Neural progenitor cell (in vitro differentiated cells): ENCODE data around the gene UPF2. TPM values are rescaled to one million over a fixed set of nuclear protein-coding genes. Genes with fewer than 3 reads are reported as not detected.

Experiments
- DNase-seq: peaks from one replicate; pipeline ENCODE4 v3.0.0-alpha.2; 2016; ENCODE audit warnings: low spot score
- H2AFZ ChIP-seq: fragments of 200-600 bp; sonication (generic); replicated peaks from 2 replicates; pipeline ENCODE4 v1.6.1; 2016; ENCODE audit warnings: antibody characterized with exemption
- H3F3A ChIP-seq: fragments of 200-600 bp; sonication (generic); 2 replicates; pipeline ENCODE4 v1.6.1; 2016; ENCODE audit warnings: antibody characterized with exemption, low read depth
- H3K27ac ChIP-seq: fragments of 200-600 bp; sonication (generic); 2 replicates; pipeline ENCODE4 v1.5.1; 2016; ENCODE audit warnings: mild to moderate bottlenecking
- H3K27me3 ChIP-seq: fragments of 200-600 bp; sonication (generic); 2 replicates; pipeline ENCODE4 v1.6.1; 2016; ENCODE audit warnings: mild to moderate bottlenecking, moderate library complexity
- H3K36me3 ChIP-seq: fragments of 200-600 bp; sonication (generic); 2 replicates; pipeline ENCODE4 v1.5.1; 2016
- H3K4me1 ChIP-seq: fragments of 200-600 bp; sonication (generic); 2 replicates; pipeline ENCODE4 v1.6.1; 2016; ENCODE audit warnings: mixed run types
- H3K4me2 ChIP-seq: fragments of 200-600 bp; sonication (generic); 2 replicates; pipeline ENCODE4 v1.6.1; 2016
- H3K4me3 ChIP-seq: fragments of 200-600 bp; sonication (generic); 2 replicates; pipeline ENCODE4 v1.5.1; 2016
- H3K79me2 ChIP-seq: fragments of 200-600 bp; sonication (generic); 2 replicates; pipeline ENCODE4 v1.6.1; 2016; ENCODE audit warnings: low read depth
- H3K9ac ChIP-seq: fragments of 200-600 bp; sonication (generic); 2 replicates; pipeline ENCODE4 v1.6.1; 2016
- H3K9me3 ChIP-seq: fragments of 200-600 bp; sonication (generic); 2 replicates; pipeline ENCODE4 v1.5.1; 2016; ENCODE audit warnings: low read depth
- H4K20me1 ChIP-seq: fragments of 200-600 bp; sonication (generic); 2 replicates; pipeline ENCODE4 v1.6.1; 2016; ENCODE audit warnings: low read depth
- H3K27ac Mint-ChIP-seq: 3 replicates; pipeline ENCODE4 v1.8.0; 2021; ENCODE audit warnings: mixed read lengths
- H3K27me3 Mint-ChIP-seq: 2 replicates; pipeline ENCODE4 v1.8.0; 2022; ENCODE audit warnings: low read depth, mild to moderate bottlenecking, inconsistent platforms, moderate library complexity, mixed read lengths; ENCODE audit not compliant: insufficient read depth
- H3K36me3 Mint-ChIP-seq: 3 replicates; pipeline ENCODE4 v1.8.0; 2021; ENCODE audit warnings: mixed read lengths
- H3K4me1 Mint-ChIP-seq: 3 replicates; pipeline ENCODE4 v1.8.0; 2021; ENCODE audit warnings: mixed read lengths
- H3K4me3 Mint-ChIP-seq: 3 replicates; pipeline ENCODE4 v1.8.0; 2021; ENCODE audit warnings: mild to moderate bottlenecking, moderate library complexity, mixed read lengths
- H3K9me3 Mint-ChIP-seq: 3 replicates; pipeline ENCODE4 v1.8.0; 2020; ENCODE audit warnings: mixed read lengths
- CTCF ChIP-seq: fragments of 200-600 bp; sonication (generic); IDR thresholded peaks from 2 replicates; pipeline ENCODE4 v1.5.1; 2017; ENCODE audit warnings: antibody characterized with exemption, mild to moderate bottlenecking
- EZH2 ChIP-seq: fragments of 200-600 bp; sonication (generic); IDR thresholded peaks from 2 replicates; pipeline ENCODE4 v1.6.1; 2017; ENCODE audit warnings: antibody characterized with exemption, mild to moderate bottlenecking, moderate library complexity
- EZH2phosphoT487 ChIP-seq: fragments of 200-600 bp; sonication (generic); IDR thresholded peaks from 2 replicates; pipeline ENCODE4 v1.6.1; 2017; ENCODE audit warnings: antibody characterized with exemption
- total RNA-seq: library from RNA; depleted of rRNA; stranded (reverse); fragments of >200 nt; gene quantifications from 2 replicates; pipeline ENCODE4 v1.2.3, GENCODE V29; 2015; ENCODE audit warnings: low replicate concordance

UPF2 gene
- total RNA-seq, 1 donor from 2014 or later = 33.2 TPM

- Histone ChIP-seq H3K9me3 (no peaks in the 10 kb centered on the region), H3K27me3 (no peaks in the 10 kb centered on the region), H3F3A (peaks cover under 1% of the 10 kb centered on the region), H3K4me2 (no peak overlapping the region), H3K36me3 (no peaks in the 10 kb centered on the region), H3K9ac (no peak overlapping the region), H3K4me1 (peaks cover 5% of the 10 kb centered on the region), H2AFZ (no peak overlapping the region), H3K79me2 (no peaks in the 10 kb centered on the region), H3K27ac (no peak overlapping the region), H4K20me1 (no peaks in the 10 kb centered on the region), H3K4me3 (no peak overlapping the region)
- Mint-ChIP-seq H3K36me3 (no peaks in the 10 kb centered on the region), H3K4me3 (no peak overlapping the region), H3K27me3 (peaks cover 5% of the 10 kb centered on the region), H3K9me3 (no peaks in the 10 kb centered on the region), H3K27ac (peak overlapping the region; percentile 83), H3K4me1 (peaks cover 22% of the 10 kb centered on the region)
- no peak for DNase-seq
- TF ChIP-seq EZH2 (no peak), CTCF (no peak), EZH2phosphoT487 (no peak)
These were observed 162.2 kb downstream of the UPF2 start for GRCh38 chr10:11880151-11881029.

GRCh38 chr10:11879387-11880094, 163.1 kb downstream of the UPF2 start:
- peaks cover 30% of the 10 kb centered on the region for H3K4me1 Mint-ChIP-seq
- peak overlapping the region; percentile 83 for H3K27ac Mint-ChIP-seq
- H2AFZ ChIP-seq = no peak overlapping the region
- peaks cover 9% of the 10 kb centered on the region for H3F3A ChIP-seq
- peaks cover 5% of the 10 kb centered on the region for H3K27me3 Mint-ChIP-seq
- H3K4me1 ChIP-seq = peaks cover 13% of the 10 kb centered on the region
- H3K4me3 ChIP-seq = no peak overlapping the region
- no peaks in the 10 kb centered on the region for H3K9me3 ChIP-seq
- no peaks in the 10 kb centered on the region for H3K79me2 ChIP-seq
- H3K4me3 Mint-ChIP-seq = no peak overlapping the region
- H3K36me3 Mint-ChIP-seq = no peaks in the 10 kb centered on the region
- H3K36me3 ChIP-seq = no peaks in the 10 kb centered on the region
- no peak overlapping the region for H3K4me2 ChIP-seq
- H3K9ac ChIP-seq = no peak overlapping the region
- no peaks in the 10 kb centered on the region for H4K20me1 ChIP-seq
- DNase-seq = no peak
- H3K9me3 Mint-ChIP-seq = no peaks in the 10 kb centered on the region
- TF ChIP-seq EZH2 (no peak), EZH2phosphoT487 (no peak), CTCF (no peak)
- no peaks in the 10 kb centered on the region for H3K27me3 ChIP-seq
- no peak overlapping the region for H3K27ac ChIP-seq

- DNase-seq = no peak
- Mint-ChIP-seq H3K27me3 (peaks cover 5% of the 10 kb centered on the region), H3K9me3 (no peaks in the 10 kb centered on the region), H3K36me3 (no peaks in the 10 kb centered on the region), H3K4me3 (no peak overlapping the region), H3K4me1 (peaks cover 38% of the 10 kb centered on the region), H3K27ac (no peak overlapping the region)
- Histone ChIP-seq H3F3A (peaks cover 14% of the 10 kb centered on the region), H3K79me2 (no peaks in the 10 kb centered on the region), H3K4me1 (peaks cover 17% of the 10 kb centered on the region), H3K27ac (no peak overlapping the region), H3K9ac (no peak overlapping the region), H3K4me2 (no peak overlapping the region), H3K27me3 (no peaks in the 10 kb centered on the region), H2AFZ (no peak overlapping the region), H4K20me1 (no peaks in the 10 kb centered on the region), H3K9me3 (no peaks in the 10 kb centered on the region), H3K36me3 (no peaks in the 10 kb centered on the region), H3K4me3 (no peak overlapping the region)
- TF ChIP-seq CTCF (no peak), EZH2phosphoT487 (no peak), EZH2 (no peak)
These were observed 163.8 kb downstream of the UPF2 start for GRCh38 chr10:11878776-11879175.
